OCI-LY7 (cell line): ENCODE data around the gene SNF8.

Experiments
- EZH2phosphoT487 ChIP-seq: fragments of 200-600 bp; sonication (generic); IDR thresholded peaks from 2 replicates; pipeline ENCODE4 v1.6.1; 2018; ENCODE audit warnings: low read depth, borderline replicate concordance, mild to moderate bottlenecking, mixed run types, antibody characterized with exemption, low read length, moderate library complexity, mixed read lengths
- TF ChIP-seq, protein P1 (sequence below): fragments of 200-600 bp; sonication (generic); conservative IDR thresholded peaks from 2 replicates; pipeline ENCODE4 v1.5.1; 2014; ENCODE audit warnings: mild to moderate bottlenecking, antibody characterized with exemption, low read length, moderate library complexity, mixed read lengths

DNA sequence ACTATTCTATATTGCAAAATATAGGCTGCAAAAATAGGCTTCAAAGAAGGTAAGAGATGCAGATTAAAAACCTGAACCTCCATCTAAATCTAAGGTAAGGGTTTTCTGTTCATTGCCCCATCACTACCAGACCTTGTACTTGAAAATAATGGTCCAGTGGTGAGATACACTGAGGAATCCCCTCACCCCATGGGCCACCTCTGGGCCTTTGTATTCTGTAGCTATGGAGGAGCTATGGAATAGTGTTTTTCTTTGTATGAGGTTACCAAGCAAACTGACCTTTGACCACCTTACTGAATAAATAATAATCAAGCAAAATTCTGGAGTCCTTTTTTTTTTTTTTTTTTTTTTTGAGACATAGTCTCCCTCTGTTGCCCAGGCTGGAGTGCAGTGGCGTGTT lies 41.2 kb downstream of the SNF8 start:
- TF ChIP-seq, protein P1, sequence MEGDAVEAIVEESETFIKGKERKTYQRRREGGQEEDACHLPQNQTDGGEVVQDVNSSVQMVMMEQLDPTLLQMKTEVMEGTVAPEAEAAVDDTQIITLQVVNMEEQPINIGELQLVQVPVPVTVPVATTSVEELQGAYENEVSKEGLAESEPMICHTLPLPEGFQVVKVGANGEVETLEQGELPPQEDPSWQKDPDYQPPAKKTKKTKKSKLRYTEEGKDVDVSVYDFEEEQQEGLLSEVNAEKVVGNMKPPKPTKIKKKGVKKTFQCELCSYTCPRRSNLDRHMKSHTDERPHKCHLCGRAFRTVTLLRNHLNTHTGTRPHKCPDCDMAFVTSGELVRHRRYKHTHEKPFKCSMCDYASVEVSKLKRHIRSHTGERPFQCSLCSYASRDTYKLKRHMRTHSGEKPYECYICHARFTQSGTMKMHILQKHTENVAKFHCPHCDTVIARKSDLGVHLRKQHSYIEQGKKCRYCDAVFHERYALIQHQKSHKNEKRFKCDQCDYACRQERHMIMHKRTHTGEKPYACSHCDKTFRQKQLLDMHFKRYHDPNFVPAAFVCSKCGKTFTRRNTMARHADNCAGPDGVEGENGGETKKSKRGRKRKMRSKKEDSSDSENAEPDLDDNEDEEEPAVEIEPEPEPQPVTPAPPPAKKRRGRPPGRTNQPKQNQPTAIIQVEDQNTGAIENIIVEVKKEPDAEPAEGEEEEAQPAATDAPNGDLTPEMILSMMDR, result no peak
- no peak for TF ChIP-seq EZH2phosphoT487
